ENCODE measurements around the gene ZPLD1. TPM values are rescaled to one million over a fixed set of nuclear protein-coding genes. Genes with fewer than 3 reads are reported as not detected.

Gene ZPLD1
- total and polyA plus RNA-seq, 4 donors = 0.05 TPM; not detected in 3

- 93 to 95% methylated on average over 8 of the region's 8 CpGs for whole genome bisulfite sequencing, 2 donors
- H3K9me3 ChIP-seq (ENCODE audit: control insufficient read depth in 4 of 4, insufficient read depth in 3 of 4, low read length in 3 of 4) = peaks cover 0 to 3% (median 0%) of the 10 kb centered on the region in 4 donors
- DNase-seq = no peak
These were observed 57.5 kb downstream of the ZPLD1 start for GRCh38 chr3:102492300-102492699.

DNA sequence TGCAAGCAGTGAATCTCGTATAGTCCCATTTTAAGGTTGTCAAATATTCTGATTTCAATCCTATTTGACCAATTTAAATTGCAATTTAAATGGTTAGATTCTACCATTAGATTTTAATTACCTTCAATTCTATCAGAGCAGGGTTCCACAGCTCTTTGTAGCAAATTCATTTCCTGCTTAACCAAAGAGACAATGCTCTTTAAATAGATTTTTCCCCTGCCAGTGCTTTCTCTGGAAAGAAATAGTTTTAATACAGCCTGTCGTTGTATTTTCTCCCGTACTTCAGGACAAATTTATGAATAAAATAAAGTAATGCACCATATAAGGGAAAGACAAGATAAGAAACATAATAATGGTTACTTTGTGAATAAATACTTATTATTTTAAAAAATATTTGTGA, 62.8 kb downstream of the ZPLD1 start:
- Histone ChIP-seq H3K27me3 (ENCODE audit: control insufficient read depth in 3 of 3, insufficient read depth in 3 of 3, low read length in 2 of 3) (no peaks in the 10 kb centered on the region), H3K36me3 (ENCODE audit: control insufficient read depth in 4 of 4, insufficient read depth in 4 of 4, low read length in 4 of 4) (no peaks in the 10 kb centered on the region), H3K4me3 (no peak overlapping the region), H3K9ac (ENCODE audit: insufficient read depth in 1 of 2, low read length in 2 of 2) (no peak overlapping the region), H3K27ac (ENCODE audit: low read depth in 1 of 2, low read length in 1 of 2) (no peak overlapping the region), H3K9me3 (ENCODE audit: control insufficient read depth in 4 of 4, insufficient read depth in 3 of 4, low read length in 3 of 4) (no peaks in the 10 kb centered on the region), H3K4me1 (ENCODE audit: control insufficient read depth in 5 of 5, insufficient read depth in 5 of 5, low read length in 5 of 5) (no peaks in the 10 kb centered on the region)
- 72 to 78% methylated on average over 3 of the region's 3 CpGs for WGBS, 2 donors
- TF ChIP-seq CTCF (IDR thresholded peaks at IDR 0.05; ENCODE audit: control extremely low read depth, extremely low read depth) = no peak
- ATAC-seq (ENCODE audit: insufficient read depth, low FRiP score) (no peak), DNase-seq (no peak)

More at GRCh38 chr3:102492300-102492699, 57.5 kb downstream of the ZPLD1 start:
- Histone ChIP-seq H3K4me3 (no peak overlapping the region), H3K9ac (ENCODE audit: insufficient read depth in 1 of 2, low read length in 2 of 2) (no peak overlapping the region), H3K4me1 (ENCODE audit: control insufficient read depth in 5 of 5, insufficient read depth in 5 of 5, low read length in 5 of 5) (peaks cover 0 to 12% (median 0%) of the 10 kb centered on the region in 5 donors), H3K36me3 (ENCODE audit: control insufficient read depth in 4 of 4, insufficient read depth in 4 of 4, low read length in 4 of 4) (no peaks in the 10 kb centered on the region), H3K27ac (ENCODE audit: low read depth in 1 of 2, low read length in 1 of 2) (no peak overlapping the region), H3K27me3 (ENCODE audit: control insufficient read depth in 3 of 3, insufficient read depth in 3 of 3, low read length in 2 of 3) (no peaks in the 10 kb centered on the region)
- TF ChIP-seq CTCF (IDR thresholded peaks at IDR 0.05; ENCODE audit: control extremely low read depth, extremely low read depth) = no peak
- no peak for ATAC-seq (ENCODE audit: insufficient read depth, low FRiP score)

DNA sequence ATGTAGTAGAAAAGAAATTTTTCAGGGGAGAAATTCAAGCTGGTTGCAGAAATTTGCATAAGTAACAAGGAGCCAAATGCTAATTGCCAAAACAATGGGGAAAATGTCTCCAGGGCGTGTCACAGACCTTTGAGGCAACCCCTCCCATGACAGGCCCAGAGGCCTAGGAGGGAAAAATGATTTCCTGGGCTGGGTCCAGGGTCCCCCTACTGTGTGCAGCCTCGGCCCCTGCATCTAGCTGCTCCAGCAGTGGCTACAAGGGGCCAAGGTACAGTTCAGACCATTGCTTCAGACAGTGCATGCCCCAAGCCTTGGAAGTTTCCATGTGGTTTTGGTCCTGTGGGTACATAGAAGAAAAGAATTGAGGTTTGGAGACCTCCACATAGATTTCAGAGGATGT, 70.7 kb downstream of the ZPLD1 start:
- Histone ChIP-seq H3K9ac (ENCODE audit: insufficient read depth in 1 of 2, low read length in 2 of 2) (no peak overlapping the region), H3K9me3 (ENCODE audit: control insufficient read depth in 4 of 4, insufficient read depth in 3 of 4, low read length in 3 of 4) (peaks cover 0 to 6% (median 0%) of the 10 kb centered on the region in 4 donors)

More for the DNA sequence above, 70.7 kb downstream of the ZPLD1 start:
- H3K36me3 ChIP-seq (ENCODE audit: control insufficient read depth in 4 of 4, insufficient read depth in 4 of 4, low read length in 4 of 4) = no peaks in the 10 kb centered on the region
- H3K4me1 ChIP-seq (ENCODE audit: control insufficient read depth in 5 of 5, insufficient read depth in 5 of 5, low read length in 5 of 5) = peaks cover 0 to 5% (median 0%) of the 10 kb centered on the region in 5 donors
- WGBS, 2 donors = 71 to 87% methylated on average over 2 of the region's 2 CpGs
- no peak for DNase-seq
- TF ChIP-seq CTCF (IDR thresholded peaks at IDR 0.05; ENCODE audit: control extremely low read depth, extremely low read depth) = no peak
- H3K4me3 ChIP-seq = no peak overlapping the region
- no peak for ATAC-seq (ENCODE audit: insufficient read depth, low FRiP score)
- H3K27me3 ChIP-seq (ENCODE audit: control insufficient read depth in 3 of 3, insufficient read depth in 3 of 3, low read length in 2 of 3) = no peaks in the 10 kb centered on the region
- H3K27ac ChIP-seq (ENCODE audit: low read depth in 1 of 2, low read length in 1 of 2) = no peak overlapping the region
